IPS DF 6.9 (cell line): Measurements from ENCODE around the gene FANCL.
"Not testable (repeated sequence)": the region's sequence is repeated elsewhere in the genome, so short reads cannot be mapped to it uniquely, and the experiment has no call there.

ENCODE experiments used
- DNase-seq: peaks from one replicate; pipeline ENCODE4 v3.0.0-alpha.2; 2013; ENCODE audit warnings: low read depth, low spot score
- H3K27ac ChIP-seq: one replicate; pipeline ENCODE4 v1.5.1; 2013; ENCODE audit warnings: low read length, control low read depth
- H3K27me3 ChIP-seq: 2 replicates; pipeline ENCODE4 v1.6.1; 2013; ENCODE audit warnings: mild to moderate bottlenecking, low read length; ENCODE audit not compliant: control insufficient read depth, insufficient read depth
- H3K36me3 ChIP-seq: 2 replicates; pipeline ENCODE4 v1.6.1; 2013; ENCODE audit warnings: low read length; ENCODE audit not compliant: control insufficient read depth, insufficient read depth
- H3K4me1 ChIP-seq: 2 replicates; pipeline ENCODE4 v1.6.1; 2013; ENCODE audit warnings: low read length; ENCODE audit not compliant: control insufficient read depth, insufficient read depth
- H3K4me3 ChIP-seq: 2 replicates; pipeline ENCODE4 v1.5.1; 2013; ENCODE audit warnings: mild to moderate bottlenecking, low read length
- H3K9me3 ChIP-seq: 2 replicates; pipeline ENCODE4 v1.6.1; 2013; ENCODE audit warnings: low read length, inconsistent platforms; ENCODE audit not compliant: control insufficient read depth, insufficient read depth
- WGBS: extraction: QIAGEN DNeasy Blood & Tissue Kit; methylation state at CpG from one replicate; pipeline ENCODE4 v1.1.7; 2013; ENCODE audit warnings: mixed read lengths, missing lambda C conversion rate; ENCODE audit not compliant: insufficient read length, insufficient coverage; 5-methylcytosine and 5-hydroxymethylcytosine counted together

FANCL gene

DNA sequence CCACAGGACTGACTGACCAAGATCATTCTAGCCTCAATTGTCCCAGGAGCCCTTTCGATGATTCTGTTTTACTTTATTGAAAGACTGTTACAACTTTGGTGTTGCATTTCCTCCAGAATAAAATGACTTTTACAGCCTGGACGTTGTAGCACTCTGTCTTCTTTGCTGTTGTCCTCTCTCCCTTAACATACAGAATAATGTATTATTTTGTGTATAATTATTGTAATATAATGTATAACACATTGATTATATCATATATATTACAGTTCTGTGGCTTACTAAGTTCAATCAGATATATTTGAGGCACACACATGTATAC is 380 bp upstream of the FANCL start:
- DNase-seq, result no peak
- Histone ChIP-seq H3K4me1 (no peaks in the 10 kb centered on the region), H3K9me3 (no peaks in the 10 kb centered on the region), H3K27ac (no peak overlapping the region), H3K36me3 (no peaks in the 10 kb centered on the region), H3K27me3 (no peaks in the 10 kb centered on the region), H3K4me3 (no peak overlapping the region; the same call in 1 of the 2 replicates)
- WGBS, result no CpG with 5 or more reads among the region's 2 CpGs

DNA sequence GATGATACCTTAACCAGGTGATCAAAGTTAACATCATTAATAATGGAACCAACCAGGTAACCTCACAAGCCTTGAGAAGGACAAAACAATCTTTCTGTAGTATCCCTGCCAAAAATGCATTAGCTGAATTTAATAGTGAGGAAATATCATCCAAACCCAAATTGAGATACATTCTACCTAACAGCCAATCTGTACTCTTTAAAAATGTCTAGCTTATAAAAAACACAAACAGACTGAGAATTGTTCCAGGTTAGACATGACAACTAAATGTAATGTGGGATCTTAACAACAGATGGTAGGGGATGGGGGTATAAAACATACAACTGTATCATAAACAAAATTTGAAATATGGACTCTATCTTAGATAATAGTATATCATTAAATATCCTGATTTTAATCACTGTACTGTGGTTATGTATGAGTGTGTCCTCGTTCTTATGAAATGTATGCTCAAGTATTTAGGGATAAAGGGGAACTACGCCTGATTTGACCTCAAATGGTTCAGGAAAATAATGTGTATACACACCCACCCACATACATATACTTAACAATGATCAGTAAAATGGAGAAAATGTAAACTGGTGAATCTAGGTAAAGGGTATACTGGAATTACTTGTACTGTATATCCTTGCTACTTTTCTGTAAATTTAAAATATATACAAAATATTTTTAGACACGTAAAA is 1.7 kb downstream of the FANCL start:
- Histone ChIP-seq H3K4me1 (no peaks in the 10 kb centered on the region), H3K9me3 (no peaks in the 10 kb centered on the region), H3K36me3 (no peaks in the 10 kb centered on the region), H3K27ac (no peak overlapping the region), H3K27me3 (no peaks in the 10 kb centered on the region), H3K4me3 (no peak overlapping the region)
- WGBS, result no CpG with 5 or more reads among the region's 3 CpGs
- DNase-seq, result no peak

DNA sequence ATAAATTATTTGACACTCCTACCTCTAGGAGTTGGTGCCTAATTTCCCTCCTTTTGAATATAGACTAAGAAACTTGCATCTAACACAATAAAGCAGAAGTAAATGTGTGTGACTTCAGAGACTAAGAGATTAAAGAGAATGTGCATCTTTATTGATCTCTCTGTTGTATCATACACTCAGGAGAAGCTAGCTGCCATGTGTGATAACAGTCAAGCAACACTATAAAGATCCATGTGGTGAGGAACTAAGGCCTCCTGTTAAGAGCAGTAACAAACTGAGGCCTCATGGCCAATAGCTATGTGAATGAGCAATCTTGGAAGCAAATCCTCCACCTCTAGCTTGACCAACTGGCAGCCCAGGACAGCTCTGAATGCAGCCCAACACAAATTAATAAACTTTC is 3.4 kb downstream of the FANCL start:
- no peak for DNase-seq
- no peaks in the 10 kb centered on the region for H3K9me3 ChIP-seq
- H3K27ac ChIP-seq, result no peak overlapping the region
- no peaks in the 10 kb centered on the region for H3K4me1 ChIP-seq
- no peak overlapping the region for H3K4me3 ChIP-seq
- no peaks in the 10 kb centered on the region for H3K36me3 ChIP-seq
- no peaks in the 10 kb centered on the region for H3K27me3 ChIP-seq

DNA sequence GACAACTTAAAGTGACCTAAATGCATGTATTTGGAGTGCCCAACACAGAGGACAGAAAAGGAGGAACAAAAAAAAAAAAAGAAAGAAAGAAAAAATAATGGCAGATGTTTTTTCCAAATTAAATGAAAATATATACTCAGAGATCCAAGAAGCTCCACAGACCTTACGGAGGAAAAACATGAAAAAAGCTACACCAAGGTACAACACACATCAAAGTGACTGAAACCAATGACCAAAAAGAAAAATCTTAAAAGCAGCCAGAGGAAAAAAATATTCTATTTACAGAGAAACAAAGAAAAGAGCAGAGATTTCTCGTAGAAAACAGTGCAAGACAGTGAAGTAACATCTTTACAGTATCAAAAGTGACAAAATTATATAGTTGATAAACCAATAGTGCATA is 5.1 kb downstream of the FANCL start:
- Histone ChIP-seq H3K27me3 (no peaks in the 10 kb centered on the region), H3K36me3 (no peaks in the 10 kb centered on the region), H3K27ac (no peak overlapping the region), H3K9me3 (no peaks in the 10 kb centered on the region), H3K4me1 (no peaks in the 10 kb centered on the region), H3K4me3 (no peak overlapping the region)
- WGBS, result no CpG with 5 or more reads among the region's 2 CpGs
- no peak for DNase-seq

GRCh38 chr2:58235170-58235569 is 6.0 kb downstream of the FANCL start:
- DNase-seq, result no peak
- Histone ChIP-seq H3K27me3 (no peaks in the 10 kb centered on the region), H3K36me3 (no peaks in the 10 kb centered on the region), H3K9me3 (no peaks in the 10 kb centered on the region), H3K4me1 (no peaks in the 10 kb centered on the region), H3K27ac (no peak overlapping the region), H3K4me3 (no peak overlapping the region)
- WGBS, result no CpG with 5 or more reads among the region's 3 CpGs

GRCh38 chr2:58228299-58228698 is 12.8 kb downstream of the FANCL start:
- Histone ChIP-seq H3K27me3 (no peaks in the 10 kb centered on the region), H3K4me1 (no peaks in the 10 kb centered on the region), H3K27ac (no peak overlapping the region), H3K36me3 (peaks cover 5% of the 10 kb centered on the region), H3K4me3 (no peak overlapping the region), H3K9me3 (no peaks in the 10 kb centered on the region)
- no CpG with 5 or more reads among the region's 1 CpG for WGBS
- no peak for DNase-seq

GRCh38 chr2:58227171-58227917 is 13.8 kb downstream of the FANCL start:
- no peaks in the 10 kb centered on the region for H3K4me1 ChIP-seq
- no peak overlapping the region for H3K4me3 ChIP-seq
- no CpG with 5 or more reads among the region's 16 CpGs for WGBS
- H3K27ac ChIP-seq, result no peak overlapping the region
- H3K27me3 ChIP-seq, result no peaks in the 10 kb centered on the region
- H3K36me3 ChIP-seq, result peaks cover 5% of the 10 kb centered on the region
- H3K9me3 ChIP-seq, result no peaks in the 10 kb centered on the region
- no peak for DNase-seq

- Histone ChIP-seq H3K9me3 (no peaks in the 10 kb centered on the region), H3K27ac (no peak overlapping the region), H3K4me1 (no peaks in the 10 kb centered on the region), H3K27me3 (no peaks in the 10 kb centered on the region), H3K4me3 (no peak overlapping the region), H3K36me3 (no peaks in the 10 kb centered on the region)
- no peak for DNase-seq
- no CpG with 5 or more reads among the region's 2 CpGs for WGBS
Observed at GRCh38 chr2:58221909-58222308, 19.2 kb downstream of the FANCL start.

GRCh38 chr2:58215429-58215828 is 25.7 kb downstream of the FANCL start:
- Histone ChIP-seq H3K9me3 (no peaks in the 10 kb centered on the region), H3K4me1 (no peaks in the 10 kb centered on the region), H3K36me3 (peaks cover 10% of the 10 kb centered on the region; the same call in 1 of the 2 replicates), H3K27ac (no peak overlapping the region), H3K27me3 (no peaks in the 10 kb centered on the region), H3K4me3 (no peak overlapping the region)
- no CpG with 5 or more reads among the region's 1 CpG for WGBS
- DNase-seq, result no peak

DNA sequence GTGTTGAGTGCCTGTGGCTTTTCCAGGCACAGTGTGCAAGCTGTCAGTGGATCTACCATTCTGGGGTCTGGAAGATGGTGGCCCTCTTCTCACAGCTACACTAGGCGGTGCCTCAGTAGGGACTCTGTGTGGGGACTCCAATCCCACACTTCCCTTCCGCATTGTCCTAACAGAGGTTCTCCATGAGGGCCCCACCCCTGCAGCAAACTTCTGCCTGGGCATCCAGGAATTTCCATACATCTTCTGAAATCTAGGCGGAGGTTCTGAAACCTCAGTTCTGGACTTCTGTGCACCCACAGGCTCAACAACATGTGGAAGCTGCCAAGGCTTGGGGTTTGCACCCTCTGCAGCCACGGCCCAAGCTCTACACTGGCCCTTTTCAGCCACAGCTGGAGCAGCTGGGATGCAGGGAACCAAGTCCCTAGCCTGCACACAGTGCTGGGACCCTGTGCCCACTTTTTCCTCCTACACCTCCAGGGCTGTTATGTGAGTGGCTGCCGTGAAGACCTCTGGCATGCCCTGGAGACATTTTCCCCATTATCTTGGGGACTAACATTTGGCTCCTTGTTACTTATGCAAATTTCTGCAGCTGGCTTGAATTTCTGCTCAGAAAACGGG is 30.1 kb downstream of the FANCL start:
- not testable (repeated sequence) for H3K36me3 ChIP-seq, H3K4me1 ChIP-seq, DNase-seq, H3K4me3 ChIP-seq, H3K9me3 ChIP-seq, H3K27me3 ChIP-seq, H3K27ac ChIP-seq
- WGBS, result no CpG with 5 or more reads among the region's 6 CpGs
